Adipocyte (in vitro differentiated cells): ENCODE data around the gene GNAL.
"Not testable (repeated sequence)": the region's sequence is repeated elsewhere in the genome, so short reads cannot be mapped to it uniquely, and the experiment has no call there.

ENCODE experiments used
- DNase-seq: peaks from one replicate; pipeline ENCODE4 v3.0.0-alpha.2; 2015; ENCODE audit warnings: low read depth
- H3K27me3 ChIP-seq: replicated peaks from 2 replicates; pipeline ENCODE4 v1.7.0; 2013; ENCODE audit warnings: mild to moderate bottlenecking, low read length, moderate library complexity; ENCODE audit not compliant: control insufficient read depth, insufficient read depth
- H3K36me3 ChIP-seq: 2 replicates; pipeline ENCODE4 v1.7.0; 2013; ENCODE audit warnings: low read length, mild to moderate bottlenecking, moderate library complexity; ENCODE audit not compliant: control insufficient read depth, insufficient read depth, severe bottlenecking
- H3K4me1 ChIP-seq: 2 replicates; pipeline ENCODE4 v1.7.0; 2013; ENCODE audit warnings: mild to moderate bottlenecking, low read length, moderate library complexity; ENCODE audit not compliant: control insufficient read depth, insufficient read depth
- H3K4me3 ChIP-seq: 2 replicates; pipeline ENCODE4 v1.7.0; 2013; ENCODE audit warnings: mild to moderate bottlenecking, low read length, moderate library complexity
- H3K9ac ChIP-seq: 2 replicates; pipeline ENCODE4 v1.7.0; 2013; ENCODE audit warnings: mild to moderate bottlenecking, low read length, moderate library complexity
- H3K9me3 ChIP-seq: 2 replicates; pipeline ENCODE4 v1.7.0; 2013; ENCODE audit warnings: mild to moderate bottlenecking, low read length, moderate library complexity; ENCODE audit not compliant: control insufficient read depth

GNAL gene

GRCh38 chr18:11688972-11689668 is at the start of gene GNAL:
GNAL (plus strand) TSS chr18:11689264; CDS start chr18:11689564, 300 bp downstream.
- DNase-seq = peak; percentile 89
- Histone ChIP-seq H3K9me3 (no peaks in the 10 kb centered on the region), H3K4me3 (peak within 1 kb of the TSS; percentile 80), H3K27me3 (peaks cover 26% of the 10 kb centered on the region), H3K9ac (no peak within 1 kb of the TSS), H3K4me1 (no peaks in the 10 kb centered on the region), H3K36me3 (no peaks in the 10 kb centered on the region)

GRCh38 chr18:11647310-11647709 is 41.8 kb upstream of the GNAL start:
- not testable (repeated sequence) for H3K9ac ChIP-seq, H3K4me3 ChIP-seq, H3K4me1 ChIP-seq, DNase-seq, H3K36me3 ChIP-seq
- H3K27me3 ChIP-seq = peaks cover 20% of the 10 kb centered on the region
- peaks cover 15% of the 10 kb centered on the region for H3K9me3 ChIP-seq

GRCh38 chr18:11647804-11648203 is 41.3 kb upstream of the GNAL start:
- Histone ChIP-seq H3K9me3 (peaks cover 15% of the 10 kb centered on the region), H3K27me3 (peaks cover 20% of the 10 kb centered on the region)
- DNase-seq, H3K4me3 ChIP-seq, H3K9ac ChIP-seq, H3K4me1 ChIP-seq, H3K36me3 ChIP-seq: not testable (repeated sequence)

- no peak overlapping the region for H3K4me3 ChIP-seq
- H3K27me3 ChIP-seq = peaks cover 31% of the 10 kb centered on the region
- no peak overlapping the region for H3K9ac ChIP-seq
- H3K4me1 ChIP-seq = no peaks in the 10 kb centered on the region
- no peak for DNase-seq
- peaks cover 15% of the 10 kb centered on the region for H3K9me3 ChIP-seq
- H3K36me3 ChIP-seq = no peaks in the 10 kb centered on the region
Measured at GRCh38 chr18:11649839-11650238, 39.2 kb upstream of the GNAL start.

- H3K27me3 ChIP-seq = peaks cover 45% of the 10 kb centered on the region
- no peak overlapping the region for H3K4me3 ChIP-seq
- no peak overlapping the region for H3K9ac ChIP-seq
- peaks cover 15% of the 10 kb centered on the region for H3K9me3 ChIP-seq
- no peaks in the 10 kb centered on the region for H3K4me1 ChIP-seq
- no peaks in the 10 kb centered on the region for H3K36me3 ChIP-seq
- no peak for DNase-seq
Measured at GRCh38 chr18:11651899-11652298, 37.2 kb upstream of the GNAL start.

- Histone ChIP-seq H3K4me1 (no peaks in the 10 kb centered on the region), H3K4me3 (no peak overlapping the region), H3K36me3 (no peaks in the 10 kb centered on the region), H3K9ac (no peak overlapping the region), H3K9me3 (peaks cover 15% of the 10 kb centered on the region), H3K27me3 (peaks cover 60% of the 10 kb centered on the region)
- DNase-seq = no peak
Measured at GRCh38 chr18:11653521-11653920, 35.5 kb upstream of the GNAL start.

GRCh38 chr18:11654736-11655605 is 34.1 kb upstream of the GNAL start:
- Histone ChIP-seq H3K9ac (no peak overlapping the region), H3K36me3 (no peaks in the 10 kb centered on the region), H3K9me3 (peaks cover 5% of the 10 kb centered on the region), H3K4me1 (no peaks in the 10 kb centered on the region), H3K27me3 (peaks cover 68% of the 10 kb centered on the region), H3K4me3 (no peak overlapping the region)
- peak; percentile 70 for DNase-seq

- no peak overlapping the region for H3K4me3 ChIP-seq
- peaks cover 62% of the 10 kb centered on the region for H3K27me3 ChIP-seq
- H3K9me3 ChIP-seq = no peaks in the 10 kb centered on the region
- H3K4me1 ChIP-seq = no peaks in the 10 kb centered on the region
- no peak for DNase-seq
- no peak overlapping the region for H3K9ac ChIP-seq
- no peaks in the 10 kb centered on the region for H3K36me3 ChIP-seq
Measured at GRCh38 chr18:11655606-11655932, 33.5 kb upstream of the GNAL start.

GRCh38 chr18:11657152-11657551 is 31.9 kb upstream of the GNAL start:
- Histone ChIP-seq H3K4me3 (no peak overlapping the region), H3K4me1 (no peaks in the 10 kb centered on the region), H3K27me3 (peaks cover 56% of the 10 kb centered on the region), H3K9me3 (peaks cover 6% of the 10 kb centered on the region), H3K36me3 (no peaks in the 10 kb centered on the region), H3K9ac (no peak overlapping the region)
- no peak for DNase-seq

GRCh38 chr18:11657554-11657953 is 31.5 kb upstream of the GNAL start:
- no peak for DNase-seq
- H3K27me3 ChIP-seq = peaks cover 60% of the 10 kb centered on the region

GRCh38 chr18:11658019-11658418 is 31.0 kb upstream of the GNAL start:
- no peaks in the 10 kb centered on the region for H3K4me1 ChIP-seq
- H3K9me3 ChIP-seq = peaks cover 6% of the 10 kb centered on the region
- no peak overlapping the region for H3K9ac ChIP-seq
- H3K27me3 ChIP-seq = peaks cover 65% of the 10 kb centered on the region
- no peak for DNase-seq
- H3K36me3 ChIP-seq = no peaks in the 10 kb centered on the region
- no peak overlapping the region for H3K4me3 ChIP-seq

More at GRCh38 chr18:11657554-11657953, 31.5 kb upstream of the GNAL start:
- Histone ChIP-seq H3K9ac (no peak overlapping the region), H3K4me3 (no peak overlapping the region), H3K9me3 (peaks cover 6% of the 10 kb centered on the region), H3K36me3 (no peaks in the 10 kb centered on the region), H3K4me1 (no peaks in the 10 kb centered on the region)
